ENCODE data around the gene NFATC1.
"Not testable (repeated sequence)": the region's sequence is repeated elsewhere in the genome, so short reads cannot be mapped to it uniquely, and the experiment has no call there.

NFATC1 gene

GRCh38 chr18:79493211-79493800, 97.6 kb downstream of the NFATC1 start:
- DNase-seq, result no peak

GRCh38 chr18:79493801-79494211, 98.1 kb downstream of the NFATC1 start:
- no peak for DNase-seq

- DNase-seq, result no peak
Measured at GRCh38 chr18:79494936-79495335, 99.2 kb downstream of the NFATC1 start.

GRCh38 chr18:79495591-79496071, 99.9 kb downstream of the NFATC1 start:
- DNase-seq, result no peak

GRCh38 chr18:79496237-79496977, 100.7 kb downstream of the NFATC1 start:
- DNase-seq, result no peak

GRCh38 chr18:79496978-79497637, 101.4 kb downstream of the NFATC1 start:
- DNase-seq, result peak; percentile 92

- DNase-seq, result peak; percentile 54
Measured at GRCh38 chr18:79497638-79498081, 101.9 kb downstream of the NFATC1 start.

GRCh38 chr18:79498662-79499061, 102.9 kb downstream of the NFATC1 start:
- DNase-seq, result no peak

GRCh38 chr18:79501006-79501405, 105.3 kb downstream of the NFATC1 start:
- DNase-seq, result no peak

- no peak for DNase-seq
Measured at GRCh38 chr18:79502782-79503181, 107.1 kb downstream of the NFATC1 start.

- DNase-seq, result no peak
Measured at GRCh38 chr18:79503406-79503805, 107.7 kb downstream of the NFATC1 start.

- no peak for DNase-seq
Measured at GRCh38 chr18:79504034-79504433, 108.3 kb downstream of the NFATC1 start.

GRCh38 chr18:79504495-79504894, 108.8 kb downstream of the NFATC1 start:
- DNase-seq, result not testable (repeated sequence)

- not testable (repeated sequence) for DNase-seq
Measured at GRCh38 chr18:79505465-79505864, 109.7 kb downstream of the NFATC1 start.

- DNase-seq, result peak; percentile 72
Measured at GRCh38 chr18:79506191-79507075, 110.7 kb downstream of the NFATC1 start.

- DNase-seq, result peak; percentile 68
Measured at GRCh38 chr18:79507076-79507545, 111.4 kb downstream of the NFATC1 start.

- peak; percentile 48 for DNase-seq
Measured at GRCh38 chr18:79507546-79508480, 112.1 kb downstream of the NFATC1 start.

- DNase-seq, result no peak
Measured at GRCh38 chr18:79508565-79509535, 113.1 kb downstream of the NFATC1 start.

- no peak for DNase-seq
Measured at GRCh38 chr18:79509536-79509930, 113.8 kb downstream of the NFATC1 start.

GRCh38 chr18:79510046-79510685, 114.4 kb downstream of the NFATC1 start:
- DNase-seq, result no peak

Data from fibroblast of skin of right biceps (primary cell).